ENCODE results near the gene ZC3H13.
A peak's percentile ranks its signal among the peaks of the same experiment; 100 is the strongest.

Gene ZC3H13

GRCh38 chr13:45931211-45931610, 121.3 kb downstream of the ZC3H13 start:
- TF ChIP-seq CTCF (conservative IDR thresholded peaks at IDR 0.05) (no peak), ZFX (IDR thresholded peaks at IDR 0.05) (no peak)
- H3K27ac ChIP-seq, result no peak overlapping the region

GRCh38 chr13:45930177-45930576, 122.4 kb downstream of the ZC3H13 start:
- TF ChIP-seq CTCF (conservative IDR thresholded peaks at IDR 0.05) (no peak), ZFX (IDR thresholded peaks at IDR 0.05) (no peak)
- H3K27ac ChIP-seq, result no peak overlapping the region

- H3K27ac ChIP-seq, result no peak overlapping the region
- TF ChIP-seq ZFX (IDR thresholded peaks at IDR 0.05) (no peak), CTCF (conservative IDR thresholded peaks at IDR 0.05) (no peak)
Measured at GRCh38 chr13:45928843-45929242, 123.7 kb downstream of the ZC3H13 start.

- TF ChIP-seq CTCF (conservative IDR thresholded peaks at IDR 0.05) (no peak), ZFX (IDR thresholded peaks at IDR 0.05) (no peak)
- no peak overlapping the region for H3K27ac ChIP-seq
Measured at GRCh38 chr13:45928176-45928575, 124.4 kb downstream of the ZC3H13 start.

GRCh38 chr13:45926741-45927140, 125.8 kb downstream of the ZC3H13 start:
- no peak for TF ChIP-seq ZFX (IDR thresholded peaks at IDR 0.05)
- no peak for TF ChIP-seq CTCF (conservative IDR thresholded peaks at IDR 0.05)
- H3K27ac ChIP-seq, result no peak overlapping the region

- no peak overlapping the region for H3K27ac ChIP-seq
- TF ChIP-seq CTCF (conservative IDR thresholded peaks at IDR 0.05) (peak; percentile 34), ZFX (IDR thresholded peaks at IDR 0.05) (no peak)
Measured at GRCh38 chr13:45925151-45925550, 127.4 kb downstream of the ZC3H13 start.

GRCh38 chr13:45921162-45921736, 131.3 kb downstream of the ZC3H13 start:
- no peak for TF ChIP-seq CTCF (conservative IDR thresholded peaks at IDR 0.05)
- no peak for TF ChIP-seq ZFX (IDR thresholded peaks at IDR 0.05)
- no peak overlapping the region for H3K27ac ChIP-seq

Measured in C4-2B (cell line).